ENCODE data around the gene NOTCH2. TPM values are rescaled to one million over a fixed set of nuclear protein-coding genes. Genes with fewer than 3 reads are reported as not detected.
"Not testable (repeated sequence)": the region's sequence is repeated elsewhere in the genome, so short reads cannot be mapped to it uniquely, and the experiment has no call there.

NOTCH2 gene
- total RNA-seq, 2 donors from 2014 or later: 64.6 to 79.2 TPM

GRCh38 chr1:120098986-120099759 lies 29.7 kb upstream of the NOTCH2 start:
- not testable (repeated sequence) for H3K27me3 Mint-ChIP-seq (ENCODE audit: low read depth); DNase-seq
- peak in 1 of 2 donors; percentile 51 for ATAC-seq (replicated peaks in 1 of 2)

GRCh38 chr1:120096981-120097545 lies 27.6 kb upstream of the NOTCH2 start:
- not testable (repeated sequence) for H3K4me3 Mint-ChIP-seq; H3K9me3 Mint-ChIP-seq; H3K36me3 Mint-ChIP-seq (ENCODE audit: insufficient read depth in 2 of 2); H3K4me1 Mint-ChIP-seq (ENCODE audit: low read depth); H3K27me3 Mint-ChIP-seq (ENCODE audit: low read depth); DNase-seq; ATAC-seq (replicated peaks in 1 of 2); H3K27ac Mint-ChIP-seq

More at GRCh38 chr1:120098986-120099759, 29.7 kb upstream of the NOTCH2 start:
- not testable (repeated sequence) for H3K36me3 Mint-ChIP-seq (ENCODE audit: insufficient read depth in 2 of 2); H3K4me1 Mint-ChIP-seq (ENCODE audit: low read depth); H3K4me3 Mint-ChIP-seq; H3K9me3 Mint-ChIP-seq; H3K27ac Mint-ChIP-seq

- not testable (repeated sequence) for H3K4me3 Mint-ChIP-seq; H3K27ac Mint-ChIP-seq; H3K9me3 Mint-ChIP-seq; ATAC-seq (replicated peaks in 1 of 2); H3K27me3 Mint-ChIP-seq (ENCODE audit: low read depth); H3K4me1 Mint-ChIP-seq (ENCODE audit: low read depth); DNase-seq; H3K36me3 Mint-ChIP-seq (ENCODE audit: insufficient read depth in 2 of 2)
Measured at GRCh38 chr1:120093548-120094181, 24.2 kb upstream of the NOTCH2 start.

- H3K4me1 Mint-ChIP-seq (ENCODE audit: low read depth); H3K36me3 Mint-ChIP-seq (ENCODE audit: insufficient read depth in 2 of 2): not testable (repeated sequence)
Measured at GRCh38 chr1:120092232-120093218, 23.1 kb upstream of the NOTCH2 start.

GRCh38 chr1:120090830-120091229 lies 21.4 kb upstream of the NOTCH2 start:
- not testable (repeated sequence) for H3K4me3 Mint-ChIP-seq; H3K27ac Mint-ChIP-seq; DNase-seq; H3K9me3 Mint-ChIP-seq; H3K27me3 Mint-ChIP-seq (ENCODE audit: low read depth); H3K36me3 Mint-ChIP-seq (ENCODE audit: insufficient read depth in 2 of 2); ATAC-seq (replicated peaks in 1 of 2)
- H3K4me1 Mint-ChIP-seq (ENCODE audit: low read depth): peaks cover 10% of the 10 kb centered on the region

More at GRCh38 chr1:120092232-120093218, 23.1 kb upstream of the NOTCH2 start:
- H3K27me3 Mint-ChIP-seq (ENCODE audit: low read depth); H3K27ac Mint-ChIP-seq; DNase-seq; H3K4me3 Mint-ChIP-seq; H3K9me3 Mint-ChIP-seq; ATAC-seq (replicated peaks in 1 of 2): not testable (repeated sequence)

GRCh38 chr1:120087959-120088358 lies 18.5 kb upstream of the NOTCH2 start:
- peaks cover 10% of the 10 kb centered on the region for H3K4me1 Mint-ChIP-seq (ENCODE audit: low read depth)

GRCh38 chr1:120069920-120070214 lies 405 bp upstream of the NOTCH2 start:
- not testable (repeated sequence) for H3K4me3 Mint-ChIP-seq; H3K27ac Mint-ChIP-seq; H3K4me1 Mint-ChIP-seq (ENCODE audit: low read depth); H3K27me3 Mint-ChIP-seq (ENCODE audit: low read depth); H3K9me3 Mint-ChIP-seq; H3K36me3 Mint-ChIP-seq (ENCODE audit: insufficient read depth in 2 of 2); ATAC-seq (replicated peaks in 1 of 2); DNase-seq

More at GRCh38 chr1:120087959-120088358, 18.5 kb upstream of the NOTCH2 start:
- ATAC-seq (replicated peaks in 1 of 2): peak; percentile 100
- peak; percentile 38 to 58 for DNase-seq
- peak overlapping the region; percentile 40 for H3K27ac Mint-ChIP-seq
- not testable (repeated sequence) for H3K27me3 Mint-ChIP-seq (ENCODE audit: low read depth); H3K9me3 Mint-ChIP-seq; H3K36me3 Mint-ChIP-seq (ENCODE audit: insufficient read depth in 2 of 2)
- peak overlapping the region in 1 of 2 donors; percentile 28 for H3K4me3 Mint-ChIP-seq

GRCh38 chr1:120068683-120069066 lies 787 bp downstream of the NOTCH2 start:
- DNase-seq: peak; percentile 33 to 34
- not testable (repeated sequence) for H3K9me3 Mint-ChIP-seq; H3K4me1 Mint-ChIP-seq (ENCODE audit: low read depth); H3K27me3 Mint-ChIP-seq (ENCODE audit: low read depth); ATAC-seq (replicated peaks in 1 of 2); H3K27ac Mint-ChIP-seq; H3K36me3 Mint-ChIP-seq (ENCODE audit: insufficient read depth in 2 of 2)
- peak overlapping the region; percentile 58 to 62 for H3K4me3 Mint-ChIP-seq

- not testable (repeated sequence) for DNase-seq; H3K9me3 Mint-ChIP-seq; ATAC-seq (replicated peaks in 1 of 2); H3K4me3 Mint-ChIP-seq; H3K27me3 Mint-ChIP-seq (ENCODE audit: low read depth); H3K27ac Mint-ChIP-seq; H3K36me3 Mint-ChIP-seq (ENCODE audit: insufficient read depth in 2 of 2); H3K4me1 Mint-ChIP-seq (ENCODE audit: low read depth)
Measured at GRCh38 chr1:120048208-120048607, 21.3 kb downstream of the NOTCH2 start.

- H3K9me3 Mint-ChIP-seq; DNase-seq; H3K36me3 Mint-ChIP-seq (ENCODE audit: insufficient read depth in 2 of 2); H3K27me3 Mint-ChIP-seq (ENCODE audit: low read depth); H3K27ac Mint-ChIP-seq; H3K4me3 Mint-ChIP-seq; ATAC-seq (replicated peaks in 1 of 2); H3K4me1 Mint-ChIP-seq (ENCODE audit: low read depth): not testable (repeated sequence)
Measured at GRCh38 chr1:120041771-120042170, 27.7 kb downstream of the NOTCH2 start.

GRCh38 chr1:120032253-120032652 lies 37.2 kb downstream of the NOTCH2 start:
- not testable (repeated sequence) for ATAC-seq (replicated peaks in 1 of 2); H3K27ac Mint-ChIP-seq; H3K36me3 Mint-ChIP-seq (ENCODE audit: insufficient read depth in 2 of 2); H3K4me3 Mint-ChIP-seq; H3K4me1 Mint-ChIP-seq (ENCODE audit: low read depth); H3K9me3 Mint-ChIP-seq; H3K27me3 Mint-ChIP-seq (ENCODE audit: low read depth); DNase-seq

GRCh38 chr1:120023791-120024190 lies 45.7 kb downstream of the NOTCH2 start:
- H3K27me3 Mint-ChIP-seq (ENCODE audit: low read depth); H3K27ac Mint-ChIP-seq; ATAC-seq (replicated peaks in 1 of 2); DNase-seq; H3K4me1 Mint-ChIP-seq (ENCODE audit: low read depth); H3K9me3 Mint-ChIP-seq; H3K36me3 Mint-ChIP-seq (ENCODE audit: insufficient read depth in 2 of 2); H3K4me3 Mint-ChIP-seq: not testable (repeated sequence)

GRCh38 chr1:120014978-120015377 lies 54.5 kb downstream of the NOTCH2 start:
- H3K27me3 Mint-ChIP-seq (ENCODE audit: low read depth); H3K4me1 Mint-ChIP-seq (ENCODE audit: low read depth); DNase-seq; H3K9me3 Mint-ChIP-seq; H3K27ac Mint-ChIP-seq; H3K36me3 Mint-ChIP-seq (ENCODE audit: insufficient read depth in 2 of 2); H3K4me3 Mint-ChIP-seq; ATAC-seq (replicated peaks in 1 of 2): not testable (repeated sequence)
